Fibroblast of mammary gland (primary cell): ENCODE data around the gene ARHGEF26.
A peak's percentile ranks its signal among the peaks of the same experiment; 100 is the strongest.

Experiments used
- DNase-seq: peaks from one replicate; pipeline ENCODE4 v3.0.0-alpha.2; 2010; ENCODE audit warnings: low read depth
- H3K4me3 ChIP-seq: 2 replicates; pipeline ENCODE4 v1.5.1; 2011; ENCODE audit warnings: low read depth, mild to moderate bottlenecking, low read length, moderate library complexity; ENCODE audit not compliant: control insufficient read depth
- TF ChIP-seq, protein P1 (sequence below): conservative IDR thresholded peaks from 2 replicates; pipeline ENCODE4 v1.5.1; 2011; ENCODE audit warnings: low read depth, low read length, inconsistent platforms; ENCODE audit not compliant: control insufficient read depth, insufficient read depth

Gene ARHGEF26

GRCh38 chr3:154224366-154224765 lies 103.2 kb downstream of the ARHGEF26 start:
- H3K4me3 ChIP-seq: no peak overlapping the region
- TF ChIP-seq, protein P1, sequence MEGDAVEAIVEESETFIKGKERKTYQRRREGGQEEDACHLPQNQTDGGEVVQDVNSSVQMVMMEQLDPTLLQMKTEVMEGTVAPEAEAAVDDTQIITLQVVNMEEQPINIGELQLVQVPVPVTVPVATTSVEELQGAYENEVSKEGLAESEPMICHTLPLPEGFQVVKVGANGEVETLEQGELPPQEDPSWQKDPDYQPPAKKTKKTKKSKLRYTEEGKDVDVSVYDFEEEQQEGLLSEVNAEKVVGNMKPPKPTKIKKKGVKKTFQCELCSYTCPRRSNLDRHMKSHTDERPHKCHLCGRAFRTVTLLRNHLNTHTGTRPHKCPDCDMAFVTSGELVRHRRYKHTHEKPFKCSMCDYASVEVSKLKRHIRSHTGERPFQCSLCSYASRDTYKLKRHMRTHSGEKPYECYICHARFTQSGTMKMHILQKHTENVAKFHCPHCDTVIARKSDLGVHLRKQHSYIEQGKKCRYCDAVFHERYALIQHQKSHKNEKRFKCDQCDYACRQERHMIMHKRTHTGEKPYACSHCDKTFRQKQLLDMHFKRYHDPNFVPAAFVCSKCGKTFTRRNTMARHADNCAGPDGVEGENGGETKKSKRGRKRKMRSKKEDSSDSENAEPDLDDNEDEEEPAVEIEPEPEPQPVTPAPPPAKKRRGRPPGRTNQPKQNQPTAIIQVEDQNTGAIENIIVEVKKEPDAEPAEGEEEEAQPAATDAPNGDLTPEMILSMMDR: no peak
- no peak for DNase-seq

- no peak for DNase-seq
- TF ChIP-seq, protein P1: no peak
- H3K4me3 ChIP-seq: no peak overlapping the region
These were observed 103.7 kb downstream of the ARHGEF26 start for GRCh38 chr3:154224866-154225265.

GRCh38 chr3:154225536-154225935 lies 104.3 kb downstream of the ARHGEF26 start:
- no peak for DNase-seq
- TF ChIP-seq, protein P1: no peak
- H3K4me3 ChIP-seq: no peak overlapping the region

DNA sequence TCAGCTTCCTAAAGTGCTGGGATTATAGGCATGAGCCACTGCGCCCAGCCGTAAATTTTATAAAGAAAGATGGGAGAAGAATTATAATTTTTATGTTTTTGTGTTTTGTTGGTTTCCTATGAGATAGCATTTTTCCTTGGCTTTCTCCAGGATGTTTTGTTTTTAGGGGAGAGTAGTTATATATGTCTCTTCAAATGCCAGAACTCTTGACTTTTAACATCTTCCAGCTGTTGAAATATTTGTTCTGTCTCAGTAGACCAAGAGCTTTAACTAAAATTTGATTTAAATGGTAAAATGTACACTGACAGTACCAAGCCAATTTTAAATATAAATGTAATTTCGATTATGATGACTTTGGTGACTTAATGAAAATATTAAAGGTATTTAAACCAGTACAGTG lies 106.3 kb downstream of the ARHGEF26 start:
- TF ChIP-seq, protein P1: no peak
- no peak overlapping the region for H3K4me3 ChIP-seq

DNA sequence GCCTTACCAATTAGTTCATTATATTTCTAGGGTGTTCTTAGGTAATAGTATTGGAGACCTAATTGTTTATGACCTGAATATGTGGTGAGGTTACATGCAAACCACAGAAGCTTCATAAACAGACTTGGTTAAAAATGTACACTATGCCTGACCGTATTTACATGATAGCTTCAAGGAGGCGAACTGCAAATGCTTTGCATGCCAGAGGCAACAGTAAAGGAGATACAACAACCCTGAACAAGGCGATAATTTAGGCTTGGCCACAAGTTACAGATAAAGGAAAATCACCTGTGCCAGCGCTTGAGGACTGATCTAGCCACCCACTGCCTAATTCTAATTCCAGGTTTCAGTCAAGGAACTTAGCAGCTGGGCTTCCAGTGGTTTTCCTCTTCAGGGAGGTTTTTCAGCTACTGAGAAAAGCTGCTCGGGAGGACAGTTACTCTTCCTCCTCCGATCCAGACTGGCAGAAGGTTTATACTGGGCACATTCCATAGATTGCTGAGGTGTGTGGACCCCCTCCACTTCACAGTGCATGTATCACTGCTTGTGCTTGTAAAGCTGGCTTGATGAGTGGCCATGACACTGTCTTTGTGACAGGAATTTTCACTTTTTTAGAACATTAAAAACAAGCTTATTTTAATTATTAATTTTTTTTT lies 107.5 kb downstream of the ARHGEF26 start:
- DNase-seq: no peak
- no peak overlapping the region for H3K4me3 ChIP-seq
- TF ChIP-seq, protein P1: no peak

More for the DNA sequence above, 106.3 kb downstream of the ARHGEF26 start:
- DNase-seq: no peak

- TF ChIP-seq, protein P1: no peak
- H3K4me3 ChIP-seq: no peak overlapping the region
- DNase-seq: peak; percentile 7
These were observed 108.0 kb downstream of the ARHGEF26 start for GRCh38 chr3:154229217-154229590.

DNA sequence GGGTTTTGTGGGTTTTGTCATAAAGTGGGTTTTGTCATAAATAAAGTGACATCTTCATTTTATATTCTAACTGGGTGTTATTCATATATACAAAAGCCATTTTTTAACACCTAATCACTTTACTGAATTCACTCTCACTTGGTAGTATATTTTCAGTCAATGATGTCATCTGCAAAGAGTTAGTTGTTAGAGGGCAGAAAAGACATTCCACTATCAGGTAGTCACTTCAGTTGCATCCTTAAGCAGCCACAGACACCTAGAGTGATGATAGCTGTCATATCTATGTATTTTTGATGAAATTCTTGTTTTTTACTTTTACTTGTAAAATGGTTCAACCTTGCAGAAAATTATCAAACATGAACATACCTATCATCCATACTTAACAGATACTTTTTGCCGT lies 114.1 kb downstream of the ARHGEF26 start:
- TF ChIP-seq, protein P1: no peak
- peak; percentile 44 for DNase-seq
- H3K4me3 ChIP-seq: no peak overlapping the region
